PC-3 (cell line): Measurements from ENCODE around the gene DBF4B.

Experiments used
- EZH2 ChIP-seq: fragments of 300-600 bp; sonication (generic); IDR thresholded peaks from one replicate; pipeline ENCODE4 v1.6.1; 2017; ENCODE audit warnings: antibody characterized with exemption, mild to moderate bottlenecking, low read length; ENCODE audit not compliant: unreplicated experiment
- EZH2phosphoT487 ChIP-seq: fragments of 300-600 bp; sonication (generic); IDR thresholded peaks from 2 replicates; pipeline ENCODE4 v1.6.1; 2018; ENCODE audit warnings: mild to moderate bottlenecking, antibody characterized with exemption, low read length, borderline replicate concordance
- TF ChIP-seq, protein P1 (sequence below): fragments of 300-600 bp; sonication (generic); conservative IDR thresholded peaks from 2 replicates; pipeline ENCODE4 v1.5.1; 2017; ENCODE audit warnings: antibody characterized with exemption, low read depth, mild to moderate bottlenecking, low read length

DNA sequence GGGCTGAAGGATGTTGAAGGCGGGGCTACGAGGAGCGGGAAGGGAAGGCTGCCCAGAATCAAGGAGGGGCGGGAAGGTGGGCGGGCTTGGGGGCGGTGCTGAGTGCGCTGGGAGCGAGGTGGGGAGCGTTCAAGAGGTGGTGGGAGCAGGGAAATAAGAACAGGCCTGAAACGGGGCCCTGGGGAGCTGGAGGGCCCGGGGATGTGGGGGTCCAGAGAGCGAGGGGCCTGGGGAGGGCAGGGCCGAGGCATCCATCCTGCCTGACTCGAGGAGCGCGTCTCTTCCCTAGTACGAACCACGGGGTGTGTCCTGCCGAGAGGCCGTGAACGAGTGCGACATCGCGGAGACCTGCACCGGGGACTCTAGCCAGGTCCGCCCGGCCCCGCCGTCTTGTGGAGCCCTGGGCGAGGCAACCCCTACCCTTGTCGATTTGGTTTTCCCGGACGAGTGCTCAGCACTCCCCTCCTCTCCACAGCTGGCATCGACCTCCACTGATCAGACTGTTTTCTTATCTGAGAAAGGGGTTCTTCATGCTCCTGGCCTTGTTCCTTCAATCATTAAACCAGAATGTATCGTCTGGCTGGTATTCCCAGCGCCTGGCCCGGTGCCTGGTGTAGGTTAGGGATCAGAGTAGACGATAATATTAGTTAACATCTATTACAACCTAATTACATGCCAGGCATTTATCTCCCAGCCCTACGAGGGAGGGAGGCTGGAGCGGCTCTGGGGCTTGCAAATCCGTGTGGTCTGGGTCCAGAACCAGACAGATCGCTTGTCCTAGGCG lies 67.6 kb downstream of the DBF4B start:
- TF ChIP-seq EZH2 (no peak), EZH2phosphoT487 (no peak)
- TF ChIP-seq, protein P1, sequence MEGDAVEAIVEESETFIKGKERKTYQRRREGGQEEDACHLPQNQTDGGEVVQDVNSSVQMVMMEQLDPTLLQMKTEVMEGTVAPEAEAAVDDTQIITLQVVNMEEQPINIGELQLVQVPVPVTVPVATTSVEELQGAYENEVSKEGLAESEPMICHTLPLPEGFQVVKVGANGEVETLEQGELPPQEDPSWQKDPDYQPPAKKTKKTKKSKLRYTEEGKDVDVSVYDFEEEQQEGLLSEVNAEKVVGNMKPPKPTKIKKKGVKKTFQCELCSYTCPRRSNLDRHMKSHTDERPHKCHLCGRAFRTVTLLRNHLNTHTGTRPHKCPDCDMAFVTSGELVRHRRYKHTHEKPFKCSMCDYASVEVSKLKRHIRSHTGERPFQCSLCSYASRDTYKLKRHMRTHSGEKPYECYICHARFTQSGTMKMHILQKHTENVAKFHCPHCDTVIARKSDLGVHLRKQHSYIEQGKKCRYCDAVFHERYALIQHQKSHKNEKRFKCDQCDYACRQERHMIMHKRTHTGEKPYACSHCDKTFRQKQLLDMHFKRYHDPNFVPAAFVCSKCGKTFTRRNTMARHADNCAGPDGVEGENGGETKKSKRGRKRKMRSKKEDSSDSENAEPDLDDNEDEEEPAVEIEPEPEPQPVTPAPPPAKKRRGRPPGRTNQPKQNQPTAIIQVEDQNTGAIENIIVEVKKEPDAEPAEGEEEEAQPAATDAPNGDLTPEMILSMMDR: no peak
